GM08714 (cell line): ENCODE data around the gene SGSM1.

ENCODE experiments used
- H3K4me3 ChIP-seq: fragments of 200-500 bp; sonication (Bioruptor generic); 2 replicates; pipeline ENCODE4 v1.5.1; 2014; ENCODE audit warnings: mild to moderate bottlenecking, low read length, inconsistent platforms
- ZNF274 ChIP-seq: IDR thresholded peaks from 2 replicates; pipeline ENCODE4 v1.6.1; 2012; ENCODE audit warnings: mild to moderate bottlenecking, low read depth, low read length

The SGSM1 gene

GRCh38 chr22:24935771-24936483 is 129.9 kb downstream of the SGSM1 start:
- no peak overlapping the region for H3K4me3 ChIP-seq
- no peak for TF ChIP-seq ZNF274

DNA sequence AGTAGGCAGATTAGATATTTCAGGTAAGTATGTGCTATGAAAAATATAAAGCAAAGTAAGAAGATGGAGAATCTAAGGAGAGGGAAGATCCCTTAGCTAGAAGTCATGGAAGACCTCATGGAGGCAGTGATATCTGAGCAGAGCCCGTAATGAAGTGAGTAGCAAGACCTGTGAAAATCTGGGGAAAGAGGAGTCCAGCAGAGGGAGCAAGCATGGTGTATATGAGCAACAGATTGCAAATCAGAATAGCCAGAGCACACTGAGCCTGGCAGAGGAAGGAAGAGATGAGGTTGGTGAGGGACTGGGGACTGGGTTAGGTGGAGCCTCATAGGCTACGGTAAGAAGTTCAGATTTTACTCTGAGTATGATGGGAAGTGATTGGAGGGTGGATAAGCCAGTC is 131.1 kb downstream of the SGSM1 start:
- no peak overlapping the region for H3K4me3 ChIP-seq
- TF ChIP-seq ZNF274: no peak

DNA sequence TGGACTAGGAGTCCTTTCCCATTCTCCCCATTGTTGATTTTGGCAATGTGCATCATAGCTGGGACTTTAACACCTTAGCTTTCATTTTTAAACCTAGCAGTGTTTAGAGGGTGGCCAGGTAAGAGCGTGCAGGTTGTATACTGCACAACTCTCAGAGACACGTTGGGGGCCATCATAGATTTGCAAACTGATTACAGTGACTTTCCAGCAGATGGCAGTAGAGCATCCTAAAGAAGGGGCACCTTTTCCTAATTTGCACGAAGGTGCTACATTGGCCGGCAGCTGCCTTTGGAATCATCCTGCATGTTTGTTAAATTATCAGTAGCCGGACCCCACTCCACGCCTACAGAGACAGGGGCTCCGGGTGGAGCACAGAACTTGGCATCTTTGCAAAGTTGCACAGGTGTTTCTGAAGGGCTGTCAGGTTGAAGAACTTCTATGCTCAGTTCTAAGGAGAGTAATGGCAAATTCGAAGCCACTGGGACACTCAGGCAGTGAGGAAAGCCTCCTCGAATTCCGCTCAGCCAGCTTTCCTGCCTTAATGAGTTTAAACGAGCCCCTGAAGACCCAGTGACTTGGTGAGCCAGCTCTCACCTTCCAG is 132.8 kb downstream of the SGSM1 start:
- no peak overlapping the region for H3K4me3 ChIP-seq
- no peak for TF ChIP-seq ZNF274

GRCh38 chr22:24942301-24942700 is 136.3 kb downstream of the SGSM1 start:
- no peak for TF ChIP-seq ZNF274
- no peak overlapping the region for H3K4me3 ChIP-seq

DNA sequence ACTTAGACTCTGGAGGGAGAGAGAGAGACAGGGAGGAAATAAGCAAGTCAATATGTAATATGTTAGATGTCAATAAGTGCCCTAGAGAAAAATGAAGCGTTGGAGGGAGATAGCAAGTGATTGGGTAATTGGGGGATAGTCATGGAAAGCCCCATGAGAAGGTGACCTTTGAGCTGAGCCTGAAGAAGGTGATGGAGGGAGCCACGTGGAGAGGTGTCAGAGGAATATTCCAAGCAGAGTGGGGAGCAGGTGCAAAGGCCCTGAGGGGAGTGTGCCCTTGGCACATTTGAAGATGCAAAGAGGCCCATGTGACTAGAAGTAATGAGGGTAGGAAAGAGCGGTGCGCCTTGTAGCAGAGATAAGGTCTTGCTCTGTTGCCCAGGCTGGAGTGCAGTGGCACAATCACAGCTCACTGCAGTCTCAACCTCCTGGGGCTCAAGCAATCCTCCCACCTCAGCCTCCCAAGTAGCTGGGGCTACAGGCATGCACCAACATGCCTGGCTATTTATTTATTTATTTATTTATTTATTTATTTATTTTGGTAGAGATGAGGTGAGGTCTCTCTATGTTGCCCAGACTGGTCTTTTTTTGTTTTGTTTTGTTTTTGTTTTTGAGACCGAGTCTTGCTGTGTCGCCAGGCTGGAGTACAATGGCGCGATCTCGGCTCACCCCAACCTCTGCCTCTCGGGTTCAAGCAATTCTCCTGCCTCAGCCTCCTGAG is 138.4 kb downstream of the SGSM1 start:
- no peak overlapping the region for H3K4me3 ChIP-seq
- TF ChIP-seq ZNF274: no peak

DNA sequence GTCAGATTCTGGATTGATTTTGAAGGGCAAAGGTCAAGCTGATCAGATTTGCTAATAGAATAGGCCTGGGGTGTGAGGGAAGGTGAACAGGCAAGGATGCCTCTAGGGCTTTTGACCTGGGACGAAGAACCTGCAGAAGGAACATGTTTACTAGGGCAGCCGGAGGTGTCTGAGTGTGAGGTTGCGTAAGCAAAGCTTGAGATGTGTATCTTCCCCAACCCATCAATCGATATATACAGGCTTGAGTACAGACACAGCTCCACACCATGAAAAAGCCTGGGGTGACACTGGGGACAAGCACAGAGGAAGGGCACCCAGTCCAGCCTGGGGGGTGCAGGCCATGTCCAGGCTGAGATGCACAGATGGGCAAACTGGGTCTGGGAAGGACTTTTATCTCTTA is 139.4 kb downstream of the SGSM1 start:
- no peak for TF ChIP-seq ZNF274
- no peak overlapping the region for H3K4me3 ChIP-seq

- TF ChIP-seq ZNF274: no peak
- no peak overlapping the region for H3K4me3 ChIP-seq
These were observed 141.4 kb downstream of the SGSM1 start for GRCh38 chr22:24947383-24947782.

- no peak for TF ChIP-seq ZNF274
- no peak overlapping the region for H3K4me3 ChIP-seq
These were observed 141.9 kb downstream of the SGSM1 start for GRCh38 chr22:24947881-24948280.

DNA sequence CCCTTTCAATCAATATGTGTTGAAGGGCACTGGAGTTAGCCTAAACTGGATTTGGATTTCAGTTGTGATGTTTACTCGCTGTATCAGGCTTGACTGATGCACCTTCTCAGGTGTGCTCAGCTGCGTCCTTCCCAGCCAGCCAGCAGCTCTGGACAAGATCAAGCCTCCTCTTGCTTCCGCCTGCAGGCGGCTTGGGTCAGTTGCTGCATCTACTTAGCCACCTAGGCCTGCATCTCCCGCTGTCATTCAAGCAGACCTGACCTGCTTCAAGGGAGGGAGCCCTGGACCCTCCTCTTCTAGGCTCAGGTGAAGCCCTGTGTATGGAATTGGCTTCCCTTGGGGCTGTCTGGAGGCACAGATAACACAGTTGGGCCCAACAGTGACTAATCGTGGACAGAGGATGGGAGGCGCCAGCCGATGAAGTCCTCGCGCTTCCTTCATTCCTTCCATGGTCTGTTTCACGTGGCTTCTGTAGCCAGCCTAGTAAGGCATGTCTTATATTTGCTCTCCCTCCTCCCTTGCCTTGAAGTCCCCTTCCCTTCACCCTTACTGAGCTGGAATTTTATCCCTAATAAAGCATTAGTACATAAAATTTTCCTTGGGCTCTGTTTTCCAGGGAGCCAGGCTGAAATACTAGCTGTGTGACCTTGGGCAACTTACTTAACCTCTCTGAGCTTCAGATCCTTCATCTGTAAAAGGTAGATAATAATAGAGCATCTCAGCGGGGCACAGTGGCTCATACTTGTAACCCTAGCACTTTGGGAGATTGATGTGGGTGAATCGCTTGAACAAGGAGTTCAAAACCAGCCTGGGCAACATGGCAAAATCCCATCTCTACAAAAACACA is 142.6 kb downstream of the SGSM1 start:
- no peak for TF ChIP-seq ZNF274
- H3K4me3 ChIP-seq: no peak overlapping the region

DNA sequence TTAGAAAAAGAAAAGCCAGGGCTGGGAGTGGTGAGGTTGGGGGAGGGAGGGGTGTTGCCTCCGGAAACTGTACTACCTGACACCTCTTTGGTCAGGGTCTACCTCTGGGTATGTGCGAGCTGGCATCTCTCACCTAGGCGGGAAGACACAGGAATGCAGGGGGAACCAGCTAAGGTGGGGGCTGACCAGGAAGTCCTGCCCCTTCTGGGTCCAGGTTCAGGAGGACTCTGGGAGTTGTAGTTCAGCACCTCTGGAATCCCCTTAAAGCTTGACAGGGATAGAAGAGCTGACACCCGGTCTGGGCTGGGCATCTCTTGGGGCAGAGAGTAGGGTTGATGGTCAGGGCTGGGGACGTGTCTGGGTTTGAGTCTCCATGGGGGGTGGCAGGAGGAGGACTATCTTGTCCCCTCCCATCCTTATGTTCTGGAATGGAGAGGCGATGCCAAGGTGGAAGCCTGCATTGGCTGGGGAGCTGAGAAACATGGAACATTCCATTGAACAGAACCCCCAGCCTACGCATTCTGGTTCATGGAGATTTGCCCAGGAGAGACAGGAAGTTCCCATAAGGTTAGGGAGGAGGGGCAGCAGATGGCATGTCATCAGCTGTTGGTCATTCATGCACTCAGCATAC is 144.4 kb downstream of the SGSM1 start:
- H3K4me3 ChIP-seq: no peak overlapping the region

GRCh38 chr22:24951942-24952836 is 146.2 kb downstream of the SGSM1 start, which contains the start of gene KIAA1671:
KIAA1671 (plus strand) TSS chr22:24952716; CDS start chr22:25028000, 75,284 bp downstream.
- TF ChIP-seq ZNF274: no peak
- peak within 1 kb of the TSS; percentile 62 for H3K4me3 ChIP-seq

More for the DNA sequence above, 144.4 kb downstream of the SGSM1 start:
- no peak for TF ChIP-seq ZNF274

GRCh38 chr22:24952837-24953383 is 146.9 kb downstream of the SGSM1 start:
- no peak for TF ChIP-seq ZNF274
- peak overlapping the region; percentile 62 for H3K4me3 ChIP-seq
